OCI-LY7 (cell line): ENCODE results near the gene IL4.

Experiments
- CTCF ChIP-seq: fragments of 200-600 bp; sonication (generic); conservative IDR thresholded peaks from 2 replicates; pipeline ENCODE4 v1.5.1; 2014; ENCODE audit warnings: mild to moderate bottlenecking, antibody characterized with exemption, low read length, moderate library complexity, mixed read lengths
- EZH2phosphoT487 ChIP-seq: fragments of 200-600 bp; sonication (generic); IDR thresholded peaks from 2 replicates; pipeline ENCODE4 v1.6.1; 2018; ENCODE audit warnings: low read depth, borderline replicate concordance, mild to moderate bottlenecking, mixed run types, antibody characterized with exemption, low read length, moderate library complexity, mixed read lengths

DNA sequence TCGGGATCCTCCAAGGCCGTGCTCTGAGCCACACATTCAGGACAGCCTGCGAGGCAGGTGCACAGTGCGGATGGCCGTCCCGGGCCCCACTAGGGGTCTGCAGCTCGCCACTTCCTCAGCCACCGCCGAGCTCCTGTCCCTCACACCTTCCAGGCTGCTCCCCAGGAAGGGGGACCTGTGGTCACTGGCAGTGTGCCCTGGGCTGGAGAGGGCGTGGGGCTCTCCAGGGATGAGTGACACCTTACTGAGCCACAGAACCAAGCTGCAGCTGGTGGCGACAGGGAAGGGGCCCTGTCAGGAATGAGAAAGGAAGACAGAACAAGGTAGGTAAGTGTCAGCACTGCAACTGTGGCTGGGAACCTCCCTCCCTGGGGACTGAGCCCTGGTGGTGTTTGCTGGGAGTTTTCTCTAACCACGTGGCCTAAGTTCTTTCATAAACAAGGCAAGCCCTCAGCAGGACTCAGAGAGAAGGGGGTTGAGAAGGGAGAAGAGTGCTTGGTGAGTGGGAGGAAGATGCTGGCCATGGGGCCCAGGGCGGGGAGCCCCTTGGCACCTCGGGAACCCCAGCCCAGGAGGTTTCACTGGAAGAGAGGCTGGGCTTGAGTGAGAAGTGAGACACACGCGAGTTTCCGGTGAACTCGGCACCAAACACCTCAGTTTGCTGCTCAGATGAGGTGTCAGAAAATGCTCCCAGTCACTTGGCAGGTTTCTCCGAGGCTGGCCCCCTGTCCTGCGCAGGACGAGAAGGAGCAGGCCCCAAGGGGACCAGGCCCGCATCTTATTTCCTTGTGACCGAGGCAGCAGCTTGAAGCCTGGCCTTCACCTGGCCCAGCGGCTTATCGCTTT lies 10.6 kb upstream of the IL4 start:
- TF ChIP-seq CTCF (no peak), EZH2phosphoT487 (no peak)
